Hypothalamus (tissue), 51 donors: Measurements from ENCODE around the gene CSRNP2.
"Not testable (repeated sequence)": the region's sequence is repeated elsewhere in the genome, so short reads cannot be mapped to it uniquely, and the experiment has no call there.

ENCODE experiments used
- DNase-seq, 51 donors: peaks; one replicate each; lab custom pipeline; 2025; lab: John Stamatoyannopoulos, UW

Gene CSRNP2

GRCh38 chr12:51078346-51078745, 5.0 kb downstream of the CSRNP2 start:
- DNase-seq: not testable (repeated sequence)

- DNase-seq: peak in 18 of 51 donors; percentile 8 to 62 (median 16)
These were observed 5.5 kb downstream of the CSRNP2 start for GRCh38 chr12:51077930-51078329.

- peak in 2 of 51 donors; percentile 7 to 34 for DNase-seq
These were observed 7.0 kb downstream of the CSRNP2 start for GRCh38 chr12:51076236-51076930.

- no peak for DNase-seq
These were observed 8.0 kb downstream of the CSRNP2 start for GRCh38 chr12:51075390-51075789.

GRCh38 chr12:51071663-51072062, 11.7 kb downstream of the CSRNP2 start:
- DNase-seq: no peak

- no peak for DNase-seq
These were observed 13.4 kb downstream of the CSRNP2 start for GRCh38 chr12:51070004-51070403.

- DNase-seq: no peak
These were observed 15.6 kb downstream of the CSRNP2 start for GRCh38 chr12:51067771-51068170.

GRCh38 chr12:51067229-51067628, 16.2 kb downstream of the CSRNP2 start:
- no peak for DNase-seq

GRCh38 chr12:51065530-51065929, 17.9 kb downstream of the CSRNP2 start:
- no peak for DNase-seq

GRCh38 chr12:51062631-51063397, 20.6 kb downstream of the CSRNP2 start:
- no peak for DNase-seq

GRCh38 chr12:51059086-51059485, 24.3 kb downstream of the CSRNP2 start:
- DNase-seq: no peak

- no peak for DNase-seq
These were observed 27.2 kb downstream of the CSRNP2 start for GRCh38 chr12:51056242-51056641.

- no peak for DNase-seq
These were observed 28.3 kb downstream of the CSRNP2 start for GRCh38 chr12:51055060-51055459.

GRCh38 chr12:51051787-51052186, 31.6 kb downstream of the CSRNP2 start:
- DNase-seq: no peak

- no peak for DNase-seq
These were observed 33.9 kb downstream of the CSRNP2 start for GRCh38 chr12:51049525-51049924.

GRCh38 chr12:51048661-51049251, 34.6 kb downstream of the CSRNP2 start:
- DNase-seq: peak in 1 of 51 donors; percentile 2

- peak; percentile 74 to 99 (median 96) for DNase-seq
These were observed 35.5 kb downstream of the CSRNP2 start, which contains the start of gene LETMD1 for GRCh38 chr12:51047655-51048540. TSS of gene LETMD1 (plus strand) at chr12:51048327. CDS start at chr12:51048357, 30 bp downstream.

GRCh38 chr12:51036279-51036678, 47.1 kb downstream of the CSRNP2 start:
- no peak for DNase-seq

- no peak for DNase-seq
These were observed 49.8 kb downstream of the CSRNP2 start for GRCh38 chr12:51033457-51034089.

GRCh38 chr12:51033048-51033447, 50.3 kb downstream of the CSRNP2 start:
- DNase-seq: no peak
